H1 (cell line): ENCODE data around the gene TMEM139.
A peak's percentile ranks its signal among the peaks of the same experiment; 100 is the strongest.

ENCODE experiments used
- CHD2 ChIP-seq: IDR thresholded peaks from 2 replicates; pipeline ENCODE4 v1.6.1; 2012; ENCODE audit warnings: low read length, improper control_type of control experiment
- CTCF ChIP-seq, 3 experiments: IDR thresholded peaks; 1 replicate in 2 of 3; 2 replicates in 1 of 3; pipeline versions ENCODE4 v1.5.1 to v1.6.1; 2011; ENCODE audit warnings: low read length in 3 of 3, mild to moderate bottlenecking in 3 of 3, inconsistent platforms in 2 of 3, low read depth in 1 of 3, moderate library complexity in 1 of 3; ENCODE audit not compliant: insufficient read depth in 1 of 3; ENCODE audit errors: control extremely low read depth in 1 of 3
- MAX ChIP-seq: IDR thresholded peaks from 2 replicates; pipeline ENCODE4 v1.6.1; 2012; ENCODE audit warnings: inconsistent platforms
- NRF1 ChIP-seq: IDR thresholded peaks from 2 replicates; pipeline ENCODE4 v1.6.1; 2011; ENCODE audit warnings: mild to moderate bottlenecking, low read depth, low read length, improper control_type of control experiment
- POLR2A ChIP-seq, 2 experiments: IDR thresholded peaks; 1 replicate in 1 of 2; 2 replicates in 1 of 2; pipeline ENCODE4 v1.6.1; 2011; ENCODE audit warnings: low read depth in 2 of 2, low read length in 2 of 2, mild to moderate bottlenecking in 2 of 2; ENCODE audit errors: control extremely low read depth in 1 of 2
- RFX5 ChIP-seq: IDR thresholded peaks from 2 replicates; pipeline ENCODE4 v1.6.1; 2011; ENCODE audit warnings: low read depth, low read length, improper control_type of control experiment, borderline replicate concordance
- SIN3A ChIP-seq, 2 experiments: IDR thresholded peaks in 1 of 2; conservative IDR thresholded peaks in 1 of 2; 2 replicates each; pipeline ENCODE4 v1.6.1; 2011 to 2012; ENCODE audit warnings: low read length in 2 of 2, improper control_type of control experiment in 1 of 2, low read depth in 1 of 2, mild to moderate bottlenecking in 1 of 2
- ZNF274 ChIP-seq: IDR thresholded peaks from 2 replicates; pipeline ENCODE4 v1.7.0; 2012; ENCODE audit warnings: low read length, borderline replicate concordance; ENCODE audit errors: extremely low read depth

- TF ChIP-seq ZNF274 (no peak), RFX5 (no peak), NRF1 (peak; percentile 8; the same call in 1 of the 2 replicates), SIN3A (conservative IDR thresholded peaks at IDR 0.05 in 1 of 2, IDR thresholded peaks at IDR 0.05 in 1 of 2; ENCODE audit: low read depth in 1 of 2, low read length in 2 of 2) (0 out of 4 replicates have a peak, but pooled peaks of 1 of the 2 experiments have one; percentile 37), CHD2 (no peak), POLR2A (IDR thresholded peaks at IDR 0.05; ENCODE audit: control extremely low read depth in 1 of 2, low read depth in 2 of 2, low read length in 2 of 2) (peak in 1 of 2 experiments; percentile 59; a peak in 2 of 3 replicates), CTCF (IDR thresholded peaks at IDR 0.05; ENCODE audit: control extremely low read depth in 1 of 3, insufficient read depth in 1 of 3, low read depth in 1 of 3, low read length in 3 of 3) (no peak), MAX (no peak)
Observed at GRCh38 chr7:143263266-143264195, 21.2 kb upstream of the TMEM139 start, which contains the start of gene GSTK1.
